Naive thymus-derived CD4-positive, alpha-beta T cell (primary cell): Measurements from ENCODE around the gene PDZD7. TPM values are rescaled to one million over a fixed set of nuclear protein-coding genes. Genes with fewer than 3 reads are reported as not detected.
A peak's percentile ranks its signal among the peaks of the same experiment; 100 is the strongest.

ENCODE experiments used
- ATAC-seq: fragments of 150-1000 bp; cut with Tn5 transposase; 2 replicates; pipeline ENCODE4 v1.10.0; 2021; ENCODE audit warnings: mild to moderate bottlenecking, moderate library complexity
- CTCF ChIA-PET: fragments of 350-600 bp; sonication (Branson Sonifier 250); formaldehyde crosslinking; loops from one replicate; lab custom pipeline; 2021; ENCODE audit warnings: antibody characterized with exemption; lab: Charles Lee
- POLR2A ChIA-PET: fragments of 350-600 bp; sonication (Branson Sonifier 250); formaldehyde crosslinking; loops from one replicate; lab custom pipeline; 2021; ENCODE audit warnings: antibody characterized with exemption, inconsistent platforms; lab: Charles Lee
- DNase-seq, 9 donors: peaks; one replicate each; pipeline versions ENCODE4 v3.0.0 to v3.0.0-alpha.2; 2020 to 2022; ENCODE audit warnings: mixed read lengths in 1 of 9
- H3K27ac ChIP-seq: one replicate; pipeline ENCODE4 v1.7.0; 2013; ENCODE audit warnings: mild to moderate bottlenecking, low read depth, low read length, moderate library complexity
- H3K27me3 ChIP-seq, 2 donors: one replicate each; pipeline ENCODE4 v1.7.0; 2013; ENCODE audit warnings: low read length in 2 of 2, mild to moderate bottlenecking in 2 of 2, moderate library complexity in 2 of 2; ENCODE audit not compliant: control insufficient read depth in 2 of 2, insufficient read depth in 2 of 2
- H3K36me3 ChIP-seq, 3 experiments: 1 replicate in 2 of 3; 2 replicates in 1 of 3; pipeline ENCODE4 v1.7.0; 2013; ENCODE audit warnings: low read length in 3 of 3, mild to moderate bottlenecking in 3 of 3, moderate library complexity in 1 of 3; ENCODE audit not compliant: insufficient read depth in 3 of 3, control insufficient read depth in 2 of 3
- H3K4me1 ChIP-seq, 2 donors: one replicate each; pipeline ENCODE4 v1.7.0; 2013; ENCODE audit warnings: low read length in 2 of 2, mild to moderate bottlenecking in 2 of 2, moderate library complexity in 1 of 2; ENCODE audit not compliant: control insufficient read depth in 2 of 2, insufficient read depth in 2 of 2
- H3K4me3 ChIP-seq: 2 replicates; pipeline ENCODE4 v1.7.0; 2013; ENCODE audit warnings: mild to moderate bottlenecking, low read length
- H3K9me3 ChIP-seq, 3 experiments: 1 replicate in 2 of 3; 2 replicates in 1 of 3; pipeline ENCODE4 v1.7.0; 2013; ENCODE audit warnings: low read length in 3 of 3; ENCODE audit not compliant: control insufficient read depth in 2 of 3
- H3K27ac Mint-ChIP-seq, 9 donors: one replicate each; pipeline ENCODE4 v1.8.0; 2020 to 2022; ENCODE audit warnings: mixed read lengths in 9 of 9, mild to moderate bottlenecking in 8 of 9, moderate library complexity in 5 of 9, inconsistent platforms in 2 of 9
- H3K27me3 Mint-ChIP-seq, 5 donors: one replicate each; pipeline ENCODE4 v1.8.0; 2021 to 2022; ENCODE audit warnings: mixed read lengths in 5 of 5, mild to moderate bottlenecking in 1 of 5
- H3K36me3 Mint-ChIP-seq, 5 donors: one replicate each; pipeline ENCODE4 v1.8.0; 2020 to 2022; ENCODE audit warnings: mixed read lengths in 5 of 5, mild to moderate bottlenecking in 3 of 5, inconsistent platforms in 1 of 5
- H3K4me1 Mint-ChIP-seq, 7 donors: one replicate each; pipeline ENCODE4 v1.8.0; 2020 to 2022; ENCODE audit warnings: mixed read lengths in 7 of 7, mild to moderate bottlenecking in 3 of 7, inconsistent platforms in 1 of 7
- H3K4me3 Mint-ChIP-seq, 10 donors: one replicate each; pipeline ENCODE4 v1.8.0; 2020 to 2022; ENCODE audit warnings: mild to moderate bottlenecking in 10 of 10, mixed read lengths in 10 of 10, moderate library complexity in 6 of 10, inconsistent platforms in 2 of 10
- H3K9me3 Mint-ChIP-seq, 11 donors: one replicate each; pipeline ENCODE4 v1.8.0; 2020 to 2022; ENCODE audit warnings: mixed read lengths in 11 of 11, mild to moderate bottlenecking in 4 of 11, inconsistent platforms in 1 of 11, moderate library complexity in 1 of 11
- intact Hi-C, 2 donors: fragments of 100-400 bp; cut with micrococcal nuclease; formaldehyde crosslinking; loops; one replicate each; pipeline ENCODE4 v1.15.1; 2023
- polyA plus RNA-seq, 2 donors: library from polyadenylated mRNA; unstranded; fragments of 300-500 nt; fragmentation: Illumina TruSeq; gene quantifications; one replicate each; pipeline ENCODE4 v1.2.3, GENCODE V29; 2021
- total RNA-seq, 6 experiments: library from RNA in 5 of 6; stranded (reverse) in 5 of 6; gene quantifications; 1 replicate in 5 of 6; 2 replicates in 1 of 6; pipeline ENCODE4 v1.2.3 and lab custom pipeline; 2021 to 2026

The PDZD7 gene
- total and polyA plus RNA-seq, 7 experiments from 2014 or later, result 0.65 to 2.8 (median 1.1) TPM

DNA sequence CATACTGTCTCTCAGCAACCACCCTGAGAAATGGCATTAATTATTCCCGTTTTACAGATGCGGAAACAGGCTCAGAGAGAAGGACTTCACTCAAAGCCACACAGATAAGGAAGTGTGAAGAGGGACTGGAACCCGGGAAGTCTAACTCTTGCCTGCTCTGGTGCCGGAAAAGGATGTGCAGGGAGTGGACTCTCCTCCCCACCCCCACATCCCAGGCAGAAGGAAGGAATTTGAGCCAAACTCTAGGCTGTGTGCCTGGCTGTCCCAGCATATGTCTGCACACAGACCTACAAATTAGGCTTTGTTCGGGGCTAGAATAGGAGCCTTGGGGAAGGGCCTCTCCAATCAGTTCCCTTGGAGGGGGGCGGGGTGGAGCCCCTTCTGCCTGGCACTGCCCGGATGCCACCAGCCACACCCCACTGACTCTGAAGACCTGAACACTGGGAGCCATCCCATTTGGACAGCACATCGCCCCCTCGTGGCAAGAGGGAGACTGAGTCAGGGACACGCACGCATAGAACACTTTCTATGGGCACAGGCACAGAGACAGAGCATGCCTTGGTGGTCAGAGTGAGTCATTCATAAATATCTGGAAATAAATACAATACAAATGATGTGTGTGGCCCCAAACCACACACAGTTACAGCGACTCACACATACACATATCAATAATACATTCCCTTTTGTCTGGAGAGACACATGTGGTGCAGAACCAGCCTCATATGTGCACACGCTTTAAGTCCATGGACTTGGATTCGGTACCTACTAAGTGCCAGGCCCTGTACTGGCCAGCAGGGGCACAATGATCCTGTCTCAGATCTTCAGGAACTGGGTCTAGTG, 18.2 kb downstream of the PDZD7 start:
- Histone ChIP-seq H3K9me3 (no peaks in the 10 kb centered on the region), H3K4me3 (no peak overlapping the region), H3K36me3 (no peaks in the 10 kb centered on the region), H3K4me1 (peaks cover 0 to 5% of the 10 kb centered on the region in 2 donors), H3K27ac (no peak overlapping the region), H3K27me3 (no peaks in the 10 kb centered on the region)
- no peaks in the 10 kb centered on the region for H3K9me3 Mint-ChIP-seq
- peaks cover 9 to 21% (median 17%) of the 10 kb centered on the region in 7 donors for H3K4me1 Mint-ChIP-seq
- peak; percentile 46 to 76 (median 63) for DNase-seq
- intact Hi-C loops, result loop anchor here (2.0 to 10.0 kb wide), 4 partner anchors 44 to 450 kb away; partner anchors contain the start of genes PAX2 (in 1 of the 2) and SEMA4G (in 1 of the 2)
- peak overlapping the region in 1 of 10 donors; percentile 24 for H3K4me3 Mint-ChIP-seq
- no peaks in the 10 kb centered on the region for H3K36me3 Mint-ChIP-seq
- ChIA-PET CTCF (interaction anchor here (1.2 to 2.4 kb wide), 4 partner anchors 15 to 43 kb away, joined by 3 to 13 read pairs (median 3); partner anchors contain the start of gene SEMA4G), POLR2A (interaction anchor here (1.0 kb wide), 1 partner anchor 19 kb away, joined by 3 read pairs; no protein-coding TSS in a partner anchor)
- peak overlapping the region in 3 of 9 donors; percentile 8 to 75 (median 41) for H3K27ac Mint-ChIP-seq
- ATAC-seq, result peak; percentile 91
- peaks cover 22 to 39% (median 30%) of the 10 kb centered on the region in 5 donors for H3K27me3 Mint-ChIP-seq

DNA sequence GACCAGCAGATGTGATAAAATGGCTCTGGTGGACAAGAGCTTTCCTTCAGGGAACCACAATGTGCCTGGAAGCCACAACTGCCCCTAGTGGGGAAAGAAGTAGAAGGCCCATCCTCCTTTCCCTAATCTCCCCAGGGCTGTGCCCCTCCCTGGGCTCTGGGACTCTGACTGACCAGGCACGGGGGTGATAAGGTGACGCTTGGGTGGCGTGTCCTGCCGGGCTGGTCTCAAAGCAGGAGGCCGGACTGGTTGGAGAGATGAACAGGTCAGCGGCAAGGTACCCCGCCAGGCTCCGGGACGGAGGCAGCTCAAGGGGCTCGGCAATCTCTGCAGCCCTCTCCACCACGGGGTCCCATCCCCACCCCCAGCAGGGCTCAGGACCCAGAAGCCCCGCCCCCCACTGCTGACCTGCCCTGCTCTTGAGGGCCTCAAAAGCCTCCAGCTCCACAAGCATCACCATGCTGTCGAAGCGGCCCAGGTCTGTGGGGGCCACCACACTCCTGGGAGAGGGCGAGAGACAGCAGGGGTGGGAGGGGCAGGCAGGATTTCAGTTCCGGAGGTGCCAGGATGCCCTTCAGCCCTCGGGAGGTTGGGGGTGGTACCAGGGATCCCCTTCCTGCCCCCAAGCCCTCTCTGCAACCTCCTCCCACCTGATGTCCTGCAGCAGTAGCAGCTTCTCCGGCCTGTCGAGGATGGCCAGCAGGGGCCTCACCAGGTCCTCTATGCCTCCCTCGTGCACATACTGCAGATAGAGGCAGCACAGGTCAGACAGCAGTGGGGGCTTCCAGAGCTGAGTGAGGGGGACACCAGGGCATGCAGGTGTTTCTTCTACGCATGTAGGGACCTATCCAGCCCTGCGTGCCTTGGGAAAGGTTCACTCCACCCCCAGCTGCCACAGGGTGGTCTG, 19.2 kb downstream of the PDZD7 start:
- intact Hi-C loops, result loop anchor here (2.0 to 10.0 kb wide), 4 partner anchors 43 to 449 kb away; partner anchors contain the start of genes PAX2 (in 1 of the 2) and SEMA4G (in 1 of the 2)
- peaks cover 13 to 29% (median 21%) of the 10 kb centered on the region in 5 donors for H3K27me3 Mint-ChIP-seq
- POLR2A ChIA-PET, result interaction anchor here (0.6 to 1.0 kb wide), 2 partner anchors 13 to 20 kb away, joined by 3 read pairs; partner anchors contain the start of gene LZTS2

DNA sequence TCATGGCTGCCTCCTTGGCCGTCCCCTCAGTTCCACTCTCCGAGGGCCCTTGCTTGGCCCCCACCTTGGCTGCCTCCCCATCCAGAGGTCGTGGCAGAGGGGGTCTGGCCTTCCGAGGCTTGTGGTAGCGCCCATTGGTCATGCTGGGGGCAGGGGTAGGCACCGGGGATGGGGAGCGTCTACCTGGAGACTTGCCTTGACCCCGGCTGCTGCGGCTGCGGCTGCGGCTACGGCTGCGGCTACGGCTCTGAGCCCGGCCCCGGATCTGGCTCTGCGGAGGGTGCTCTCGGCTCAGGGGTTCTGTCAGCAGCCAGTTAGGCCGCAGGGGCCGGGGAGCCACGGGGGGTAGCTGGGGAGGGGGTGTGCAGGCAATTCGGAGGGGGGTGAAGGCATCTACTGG, 20.6 kb downstream of the PDZD7 start:
- no peak overlapping the region for H3K4me3 ChIP-seq
- no peak for DNase-seq
- Mint-ChIP-seq H3K4me1 (peaks cover 9 to 21% (median 16%) of the 10 kb centered on the region in 7 donors), H3K9me3 (no peaks in the 10 kb centered on the region), H3K4me3 (no peak overlapping the region), H3K36me3 (no peaks in the 10 kb centered on the region), H3K27ac (no peak overlapping the region), H3K27me3 (peaks cover 3 to 18% (median 12%) of the 10 kb centered on the region in 5 donors)
- ATAC-seq, result no peak
- H3K36me3 ChIP-seq, result peaks cover 0 to 21% (median 0%) of the 10 kb centered on the region in 3 experiments
- peaks cover 0 to 5% of the 10 kb centered on the region in 2 donors for H3K4me1 ChIP-seq
- ChIA-PET CTCF (interaction anchor here (2.4 kb wide), 1 partner anchor 41 kb away, joined by 13 read pairs; the partner anchor contains the start of gene SEMA4G), POLR2A (no interaction called here)
- intact Hi-C loops, result loop anchor here (5.0 to 10.0 kb wide), 3 partner anchors 266 to 448 kb away; partner anchors contain the start of gene PAX2 (in 1 of the 2)
- H3K27me3 ChIP-seq, result no peaks in the 10 kb centered on the region
- no peaks in the 10 kb centered on the region for H3K9me3 ChIP-seq
- H3K27ac ChIP-seq, result no peak overlapping the region

More for the DNA sequence above, 19.2 kb downstream of the PDZD7 start:
- Mint-ChIP-seq H3K36me3 (no peaks in the 10 kb centered on the region), H3K9me3 (no peaks in the 10 kb centered on the region), H3K4me1 (peaks cover 9 to 21% (median 17%) of the 10 kb centered on the region in 7 donors), H3K4me3 (no peak overlapping the region), H3K27ac (no peak overlapping the region)
- Histone ChIP-seq H3K4me1 (peaks cover 0 to 5% of the 10 kb centered on the region in 2 donors), H3K36me3 (peaks cover 0 to 6% (median 0%) of the 10 kb centered on the region in 3 experiments), H3K4me3 (no peak overlapping the region), H3K27me3 (no peaks in the 10 kb centered on the region), H3K9me3 (no peaks in the 10 kb centered on the region), H3K27ac (no peak overlapping the region)
- CTCF ChIA-PET, result interaction anchor here (1.2 to 2.4 kb wide), 4 partner anchors 14 to 42 kb away, joined by 3 to 13 read pairs (median 3); partner anchors contain the start of gene SEMA4G
- DNase-seq (no peak), ATAC-seq (no peak)

DNA sequence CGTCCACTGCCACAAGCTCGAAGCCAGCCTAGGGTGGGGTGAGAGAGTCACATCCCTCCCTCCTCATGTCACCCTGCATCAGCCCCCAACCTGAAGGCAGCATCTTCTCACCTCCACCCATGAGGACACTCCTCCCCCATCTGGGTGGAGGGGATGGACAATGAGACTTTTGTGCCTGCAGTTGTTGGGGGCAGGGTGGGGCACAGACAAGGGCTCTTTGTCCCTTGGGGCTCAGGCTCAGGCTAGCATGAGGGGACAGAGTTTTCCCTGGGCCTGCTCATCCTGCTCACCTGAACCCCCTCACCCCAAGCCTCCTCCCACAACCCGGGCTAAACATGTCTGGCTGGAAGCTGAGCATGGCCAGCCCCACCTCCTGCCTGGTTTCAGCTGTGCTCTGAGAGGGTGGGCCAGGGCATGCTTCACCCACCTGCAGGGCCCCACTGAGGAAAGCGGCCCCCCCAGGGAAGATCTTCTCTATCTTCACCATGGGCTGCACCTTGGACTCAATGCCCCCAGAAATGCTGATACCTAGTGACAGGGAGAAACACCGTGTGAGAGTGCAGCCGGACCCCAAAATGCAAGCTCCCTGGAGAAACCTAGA, 22.0 kb downstream of the PDZD7 start:
- H3K4me3 Mint-ChIP-seq, result no peak overlapping the region
- ATAC-seq (no peak), DNase-seq (no peak)
- peaks cover 8 to 11% (median 10%) of the 10 kb centered on the region in 7 donors for H3K4me1 Mint-ChIP-seq
- ChIA-PET POLR2A (no interaction called here), CTCF (no interaction called here)
- H3K9me3 Mint-ChIP-seq, result no peaks in the 10 kb centered on the region
- Histone ChIP-seq H3K27ac (no peak overlapping the region), H3K27me3 (no peaks in the 10 kb centered on the region), H3K4me3 (no peak overlapping the region), H3K4me1 (peaks cover 0 to 5% of the 10 kb centered on the region in 2 donors), H3K9me3 (no peaks in the 10 kb centered on the region), H3K36me3 (peaks cover 0 to 25% (median 0%) of the 10 kb centered on the region in 3 experiments)
- peaks cover 0 to 7% (median 2%) of the 10 kb centered on the region in 5 donors for H3K27me3 Mint-ChIP-seq
- intact Hi-C loops, result no loop called here
- no peaks in the 10 kb centered on the region for H3K36me3 Mint-ChIP-seq
- H3K27ac Mint-ChIP-seq, result no peak overlapping the region

DNA sequence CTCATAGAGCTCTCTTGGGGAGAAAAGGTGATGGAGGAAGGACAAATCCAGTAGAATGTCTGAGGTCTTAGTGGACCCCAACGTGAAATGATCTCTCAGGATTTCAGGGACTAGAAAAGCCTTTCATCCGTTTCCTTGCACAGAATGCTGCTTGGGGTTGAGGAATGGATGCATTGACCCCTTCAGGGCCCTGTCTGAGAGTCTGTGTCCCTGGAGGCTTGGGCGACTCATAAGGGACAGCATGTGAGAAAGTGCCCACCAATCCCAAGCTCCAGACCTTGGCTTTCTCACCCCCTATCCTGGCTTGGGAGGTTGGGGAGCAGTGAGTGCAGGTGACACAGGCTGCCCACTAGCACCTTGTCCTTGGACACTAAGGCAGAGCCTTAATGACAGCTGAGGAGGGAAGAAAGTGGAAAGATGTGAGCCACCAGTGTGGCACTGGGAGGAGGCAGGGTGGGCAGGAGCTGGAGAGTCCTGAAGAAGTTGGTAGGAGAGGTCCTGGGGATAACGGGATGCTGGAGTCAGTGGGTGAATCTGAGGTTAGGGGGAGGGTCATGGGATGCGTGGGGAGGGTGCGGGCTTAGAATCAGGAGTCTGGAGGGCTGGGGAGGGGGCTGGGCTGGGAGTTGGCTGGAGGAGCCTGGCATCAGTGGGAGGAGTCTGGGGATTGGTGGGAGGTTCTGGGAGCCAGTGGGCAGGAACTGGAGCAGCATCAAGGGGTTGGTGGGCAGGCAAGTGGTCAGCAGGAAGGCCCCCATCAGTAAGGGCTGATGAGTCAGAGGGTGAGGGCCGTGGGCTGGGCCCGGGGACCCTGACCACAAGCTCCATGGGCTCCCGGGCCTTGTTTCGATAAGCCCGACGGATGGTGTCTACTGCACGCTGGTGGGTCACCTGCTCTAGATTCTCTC, 22.8 kb downstream of the PDZD7 start:
- no peaks in the 10 kb centered on the region for H3K9me3 ChIP-seq
- CTCF ChIA-PET, result interaction anchor here (0.6 kb wide), 1 partner anchor 68 kb away, joined by 4 read pairs; no protein-coding TSS in a partner anchor
- peaks cover 0 to under 1% (median 0%) of the 10 kb centered on the region in 5 donors for H3K36me3 Mint-ChIP-seq
- no peak overlapping the region for H3K27ac ChIP-seq
- no peak overlapping the region for H3K4me3 ChIP-seq
- no peak for ATAC-seq
- no peak for DNase-seq
- POLR2A ChIA-PET, result interaction anchor here (1.1 kb wide), 1 partner anchor 9 kb away, joined by 3 read pairs; the partner anchor contains the start of gene LZTS2
- H3K27ac Mint-ChIP-seq, result peak overlapping the region in 1 of 9 donors; percentile 51
- no peaks in the 10 kb centered on the region for H3K27me3 ChIP-seq
- peaks cover 5 to 7% (median 6%) of the 10 kb centered on the region in 7 donors for H3K4me1 Mint-ChIP-seq
- peaks cover 0 to 3% of the 10 kb centered on the region in 2 donors for H3K4me1 ChIP-seq
- H3K27me3 Mint-ChIP-seq, result peaks cover 0 to 5% (median 1%) of the 10 kb centered on the region in 5 donors
- peaks cover 0 to 33% (median 0%) of the 10 kb centered on the region in 3 experiments for H3K36me3 ChIP-seq
- intact Hi-C loops, result no loop called here
- no peaks in the 10 kb centered on the region for H3K9me3 Mint-ChIP-seq
- H3K4me3 Mint-ChIP-seq, result no peak overlapping the region
